B cell (primary cell): ENCODE measurements around the gene DGCR8. TPM values are rescaled to one million over a fixed set of nuclear protein-coding genes. Genes with fewer than 3 reads are reported as not detected.

ENCODE experiments used
- ATAC-seq: fragments of 200-7000 bp; cut with Tn5 transposase; one replicate; pipeline ENCODE4 v1.10.0; 2021; ENCODE audit warnings: low read depth, mild to moderate bottlenecking, moderate number of reproducible peaks, moderate library complexity
- CTCF ChIA-PET: fragments of 350-600 bp; sonication (Branson Sonifier 250); formaldehyde crosslinking; loops from one replicate; lab custom pipeline; 2021; ENCODE audit warnings: antibody characterized with exemption, inconsistent platforms; lab: Charles Lee
- POLR2A ChIA-PET: fragments of 350-600 bp; sonication (Branson Sonifier 250); formaldehyde crosslinking; loops from one replicate; lab custom pipeline; 2021; ENCODE audit warnings: antibody characterized with exemption; lab: Charles Lee
- DNase-seq: peaks from one replicate; pipeline ENCODE4 v3.0.0; 2013
- H2AFZ ChIP-seq: 2 replicates; pipeline ENCODE4 v1.6.1; 2012; ENCODE audit warnings: mild to moderate bottlenecking, low read depth, low read length; ENCODE audit not compliant: insufficient read depth, poor library complexity, severe bottlenecking
- H3K27ac ChIP-seq, 2 donors: 1 replicate in 1 of 2; 2 replicates in 1 of 2; pipeline ENCODE4 v1.5.1; 2012 to 2013; ENCODE audit warnings: low read length in 2 of 2, mild to moderate bottlenecking in 2 of 2, moderate library complexity in 1 of 2
- H3K27me3 ChIP-seq, 4 experiments: fragments of 200-600 bp in 1 of 4; sonication (generic) in 1 of 4; replicated peaks in 1 of 4; 1 replicate in 2 of 4; 2 replicates in 2 of 4; pipeline versions ENCODE4 v1.6.1 to v1.7.0; 2013 to 2016; ENCODE audit warnings: low read length in 3 of 4, mild to moderate bottlenecking in 2 of 4, mixed read lengths in 1 of 4, moderate library complexity in 1 of 4; ENCODE audit not compliant: insufficient read depth in 4 of 4, control insufficient read depth in 3 of 4; ENCODE audit errors: control extremely low read depth in 1 of 4
- H3K36me3 ChIP-seq, 2 experiments: replicated peaks in 1 of 2; 1 replicate in 1 of 2; 2 replicates in 1 of 2; pipeline versions ENCODE4 v1.6.1 to v1.7.1; 2013; ENCODE audit warnings: low read length in 1 of 2; ENCODE audit not compliant: insufficient read depth in 2 of 2, control insufficient read depth in 1 of 2; ENCODE audit errors: control extremely low read depth in 1 of 2, extremely low read depth in 1 of 2
- H3K4me1 ChIP-seq, 2 donors: fragments of 200-600 bp in 1 of 2; sonication (generic) in 1 of 2; 1 replicate in 1 of 2; 2 replicates in 1 of 2; pipeline versions ENCODE4 v1.5.1 to v1.6.1; 2013 to 2017; ENCODE audit warnings: low read length in 2 of 2; ENCODE audit not compliant: control insufficient read depth in 2 of 2, insufficient read depth in 2 of 2
- H3K4me2 ChIP-seq: replicated peaks from 2 replicates; pipeline ENCODE3; 2012; ENCODE audit warnings: mild to moderate bottlenecking, low read depth, low read length; ENCODE audit not compliant: poor library complexity, severe bottlenecking
- H3K4me3 ChIP-seq, 5 experiments: fragments of 200-600 bp in 1 of 5; sonication (generic) in 1 of 5; 1 replicate in 3 of 5; 2 replicates in 2 of 5; pipeline versions ENCODE4 v1.5.1 to v1.7.0; 2011 to 2016; ENCODE audit warnings: low read length in 4 of 5, mild to moderate bottlenecking in 4 of 5, low read depth in 2 of 5, control low read depth in 1 of 5, moderate library complexity in 1 of 5; ENCODE audit not compliant: insufficient read depth in 1 of 5; ENCODE audit errors: control extremely low read depth in 1 of 5, extremely low read depth in 1 of 5
- H3K79me2 ChIP-seq: fragments of 200-600 bp; sonication (generic); one replicate; pipeline ENCODE4 v1.6.0; 2016; ENCODE audit warnings: low read length; ENCODE audit not compliant: control insufficient read depth, insufficient read depth
- H3K9ac ChIP-seq: fragments of 200-600 bp; sonication (generic); 2 replicates; pipeline ENCODE4 v1.6.1; 2017; ENCODE audit warnings: mild to moderate bottlenecking, low read length, moderate library complexity
- H3K9me3 ChIP-seq, 3 donors: one replicate each; pipeline versions ENCODE4 v1.6.1 to v1.7.1; 2013; ENCODE audit warnings: low read length in 2 of 3; ENCODE audit not compliant: control insufficient read depth in 2 of 3, insufficient read depth in 1 of 3; ENCODE audit errors: control extremely low read depth in 1 of 3
- H4K20me1 ChIP-seq: 2 replicates; pipeline ENCODE4 v1.6.0; 2012; ENCODE audit warnings: mild to moderate bottlenecking, low read length; ENCODE audit not compliant: insufficient read depth, control insufficient read depth, poor library complexity, severe bottlenecking
- H3K27ac Mint-ChIP-seq: one replicate; pipeline ENCODE4 v1.8.0; 2021; ENCODE audit warnings: mixed read lengths
- H3K27me3 Mint-ChIP-seq: one replicate; pipeline ENCODE4 v1.8.0; 2021; ENCODE audit warnings: mixed read lengths
- H3K4me1 Mint-ChIP-seq: one replicate; pipeline ENCODE4 v1.8.0; 2021; ENCODE audit warnings: mixed read lengths
- H3K4me3 Mint-ChIP-seq: one replicate; pipeline ENCODE4 v1.8.0; 2021; ENCODE audit warnings: mixed read lengths
- H3K9me3 Mint-ChIP-seq: one replicate; pipeline ENCODE4 v1.8.0; 2022; ENCODE audit warnings: mixed read lengths; ENCODE audit not compliant: insufficient read depth
- EZH2 ChIP-seq: IDR thresholded peaks from 2 replicates; pipeline ENCODE4 v1.6.1; 2012; ENCODE audit warnings: borderline replicate concordance, low read depth, mild to moderate bottlenecking, moderate library complexity, low read length; ENCODE audit not compliant: insufficient read depth, poor library complexity, severe bottlenecking
- WGBS: methylation state at CpG from one replicate; pipeline ENCODE4 v1.1.5; 2013; ENCODE audit warnings: missing lambda C conversion rate; ENCODE audit not compliant: insufficient coverage; 5-methylcytosine and 5-hydroxymethylcytosine counted together
- intact Hi-C: fragments of 100-400 bp; cut with micrococcal nuclease; formaldehyde crosslinking; loops from one replicate; pipeline ENCODE4 v1.10.0; 2022
- polyA plus RNA-seq: library from polyadenylated mRNA; depleted of rRNA; stranded (reverse); fragments of >200 nt; gene quantifications from 2 replicates; pipeline ENCODE4 v1.2.3, GENCODE V29; 2012
- total RNA-seq, 2 donors: library from RNA; stranded (reverse); fragments of 120-200 nt in 1 of 2; gene quantifications; 1 replicate in 1 of 2; 2 replicates in 1 of 2; pipeline versions ENCODE4 v1.2.3 to v1.2.4, GENCODE V29; 2013 to 2022
- TF ChIP-seq, protein P1 (sequence below): fragments of 200-600 bp; IDR thresholded peaks from one replicate; pipeline ENCODE4 v1.8.0; 2022; ENCODE audit warnings: antibody characterized with exemption, mild to moderate bottlenecking

The DGCR8 gene
- total and polyA plus RNA-seq, 2 donors (not counting 1 experiment from before 2014, with no cell fraction given), result 19.6 to 43.2 TPM

GRCh38 chr22:20145832-20146223 is 65.8 kb downstream of the DGCR8 start:
- H3K79me2 ChIP-seq, result no peaks in the 10 kb centered on the region
- no peak overlapping the region for H2AFZ ChIP-seq
- POLR2A ChIA-PET, result no interaction called here
- Mint-ChIP-seq H3K4me1 (peaks cover 4% of the 10 kb centered on the region), H3K9me3 (no peaks in the 10 kb centered on the region), H3K27me3 (no peaks in the 10 kb centered on the region), H3K4me3 (no peak overlapping the region), H3K27ac (no peak overlapping the region)
- no peaks in the 10 kb centered on the region for H3K9me3 ChIP-seq
- DNase-seq, result no peak
- no peaks in the 10 kb centered on the region for H3K27me3 ChIP-seq
- no peak overlapping the region for H3K4me3 ChIP-seq
- WGBS, result 96% methylated on average over 20 of the region's 21 CpGs
- TF ChIP-seq EZH2, result no peak
- TF ChIP-seq, protein P1, sequence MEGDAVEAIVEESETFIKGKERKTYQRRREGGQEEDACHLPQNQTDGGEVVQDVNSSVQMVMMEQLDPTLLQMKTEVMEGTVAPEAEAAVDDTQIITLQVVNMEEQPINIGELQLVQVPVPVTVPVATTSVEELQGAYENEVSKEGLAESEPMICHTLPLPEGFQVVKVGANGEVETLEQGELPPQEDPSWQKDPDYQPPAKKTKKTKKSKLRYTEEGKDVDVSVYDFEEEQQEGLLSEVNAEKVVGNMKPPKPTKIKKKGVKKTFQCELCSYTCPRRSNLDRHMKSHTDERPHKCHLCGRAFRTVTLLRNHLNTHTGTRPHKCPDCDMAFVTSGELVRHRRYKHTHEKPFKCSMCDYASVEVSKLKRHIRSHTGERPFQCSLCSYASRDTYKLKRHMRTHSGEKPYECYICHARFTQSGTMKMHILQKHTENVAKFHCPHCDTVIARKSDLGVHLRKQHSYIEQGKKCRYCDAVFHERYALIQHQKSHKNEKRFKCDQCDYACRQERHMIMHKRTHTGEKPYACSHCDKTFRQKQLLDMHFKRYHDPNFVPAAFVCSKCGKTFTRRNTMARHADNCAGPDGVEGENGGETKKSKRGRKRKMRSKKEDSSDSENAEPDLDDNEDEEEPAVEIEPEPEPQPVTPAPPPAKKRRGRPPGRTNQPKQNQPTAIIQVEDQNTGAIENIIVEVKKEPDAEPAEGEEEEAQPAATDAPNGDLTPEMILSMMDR, result no peak
- no peak for ATAC-seq
- no peak overlapping the region for H3K27ac ChIP-seq
- no peak overlapping the region for H3K9ac ChIP-seq
- H3K4me2 ChIP-seq, result no peak overlapping the region
- intact Hi-C loops, result no loop called here
- no peaks in the 10 kb centered on the region for H3K36me3 ChIP-seq
- CTCF ChIA-PET, result interaction anchor here (2.3 kb wide), 1 partner anchor 11 kb away, joined by 6 read pairs; no protein-coding TSS in a partner anchor
- H3K4me1 ChIP-seq, result peaks cover 0 to 3% of the 10 kb centered on the region in 2 donors
- H4K20me1 ChIP-seq, result no peaks in the 10 kb centered on the region

- no peaks in the 10 kb centered on the region for H4K20me1 ChIP-seq
- POLR2A ChIA-PET, result no interaction called here
- no peaks in the 10 kb centered on the region for H3K27me3 ChIP-seq
- no peak overlapping the region for H3K27ac ChIP-seq
- H3K4me3 Mint-ChIP-seq, result no peak overlapping the region
- no peak overlapping the region for H3K27ac Mint-ChIP-seq
- no peak overlapping the region for H3K9ac ChIP-seq
- H3K4me1 ChIP-seq, result peaks cover 0 to 3% of the 10 kb centered on the region in 2 donors
- no peaks in the 10 kb centered on the region for H3K9me3 ChIP-seq
- 65% methylated on average over 21 of the region's 22 CpGs for WGBS
- intact Hi-C loops, result no loop called here
- DNase-seq (no peak), ATAC-seq (no peak)
- CTCF ChIA-PET, result interaction anchor here (2.3 kb wide), 1 partner anchor 10 kb away, joined by 6 read pairs; no protein-coding TSS in a partner anchor
- TF ChIP-seq, protein P1, result no peak
- no peak for TF ChIP-seq EZH2
- no peak overlapping the region for H3K4me3 ChIP-seq
- no peak overlapping the region for H3K4me2 ChIP-seq
- H3K27me3 Mint-ChIP-seq, result no peaks in the 10 kb centered on the region
- no peaks in the 10 kb centered on the region for H3K36me3 ChIP-seq
- no peak overlapping the region for H2AFZ ChIP-seq
- H3K4me1 Mint-ChIP-seq, result peaks cover 4% of the 10 kb centered on the region
- no peaks in the 10 kb centered on the region for H3K79me2 ChIP-seq
- no peaks in the 10 kb centered on the region for H3K9me3 Mint-ChIP-seq
Measured at GRCh38 chr22:20146777-20147176, 66.7 kb downstream of the DGCR8 start.
